Hepatocyte (in vitro differentiated cells): ENCODE results near the gene GPR37L1.

Source experiments
- CTCF ChIP-seq: fragments of 200-600 bp; sonication (generic); IDR thresholded peaks from 2 replicates; pipeline ENCODE4 v1.5.1; 2016; ENCODE audit warnings: antibody characterized with exemption, mild to moderate bottlenecking; ENCODE audit not compliant: poor library complexity
- EZH2 ChIP-seq: fragments of 200-600 bp; sonication (generic); IDR thresholded peaks from 2 replicates; pipeline ENCODE4 v1.6.1; 2016; ENCODE audit warnings: antibody characterized with exemption, mild to moderate bottlenecking, borderline replicate concordance
- EZH2phosphoT487 ChIP-seq: fragments of 200-600 bp; sonication (generic); IDR thresholded peaks from one replicate; pipeline ENCODE4 v1.6.1; 2018; ENCODE audit warnings: antibody characterized with exemption, mild to moderate bottlenecking, low read depth, moderate library complexity; ENCODE audit not compliant: unreplicated experiment, severe bottlenecking

- TF ChIP-seq CTCF: no peak
- TF ChIP-seq EZH2: no peak
- no peak for TF ChIP-seq EZH2phosphoT487
Observed at GRCh38 chr1:202078241-202078640, 44.5 kb upstream of the GPR37L1 start.
